Measurements from ENCODE around the gene NSL1.
A peak's percentile ranks its signal among the peaks of the same experiment; 100 is the strongest.

NSL1 gene

GRCh38 chr1:212700892-212701819, 90.4 kb downstream of the NSL1 start:
- DNase-seq = no peak

GRCh38 chr1:212700223-212700891, 91.2 kb downstream of the NSL1 start:
- no peak for DNase-seq

GRCh38 chr1:212699625-212700222, 91.9 kb downstream of the NSL1 start, which contains the start of gene BATF3:
Gene BATF3, minus strand, starts transcription at chr1:212699840. Its CDS starts 78 bp downstream, at chr1:212699762.
- peak; percentile 51 for DNase-seq

- peak; percentile 31 for DNase-seq
Observed at GRCh38 chr1:212699104-212699624, 92.4 kb downstream of the NSL1 start.

GRCh38 chr1:212698467-212699103, 93.0 kb downstream of the NSL1 start:
- DNase-seq = no peak

GRCh38 chr1:212696721-212697331, 94.8 kb downstream of the NSL1 start:
- no peak for DNase-seq

GRCh38 chr1:212692774-212693644, 98.6 kb downstream of the NSL1 start:
- no peak for DNase-seq

- DNase-seq = no peak
Observed at GRCh38 chr1:212691561-212692071, 100.0 kb downstream of the NSL1 start.

GRCh38 chr1:212690816-212691403, 100.7 kb downstream of the NSL1 start:
- no peak for DNase-seq

- DNase-seq = no peak
Observed at GRCh38 chr1:212689758-212690529, 101.6 kb downstream of the NSL1 start.

- DNase-seq = no peak
Observed at GRCh38 chr1:212689196-212689725, 102.3 kb downstream of the NSL1 start.

- DNase-seq = no peak
Observed at GRCh38 chr1:212688341-212689047, 103.1 kb downstream of the NSL1 start.

- DNase-seq = no peak
Observed at GRCh38 chr1:212687811-212688210, 103.8 kb downstream of the NSL1 start.

GRCh38 chr1:212686591-212686990, 105.0 kb downstream of the NSL1 start:
- DNase-seq = no peak

- DNase-seq = no peak
Observed at GRCh38 chr1:212686069-212686468, 105.5 kb downstream of the NSL1 start.

- no peak for DNase-seq
Observed at GRCh38 chr1:212685429-212685828, 106.1 kb downstream of the NSL1 start.

GRCh38 chr1:212684521-212685090, 107.0 kb downstream of the NSL1 start:
- no peak for DNase-seq

GRCh38 chr1:212684076-212684475, 107.5 kb downstream of the NSL1 start:
- DNase-seq = no peak

GRCh38 chr1:212683357-212683722, 108.2 kb downstream of the NSL1 start:
- no peak for DNase-seq

All from NCI-H1694 (cell line).